GM13976 (cell line): ENCODE measurements around the gene RUFY4.

Experiments
- DNase-seq: peaks from one replicate; pipeline ENCODE4 v3.0.0; 2012; ENCODE audit warnings: low spot score
- in situ Hi-C: fragments of 300-500 bp; cut with MboI; formaldehyde crosslinking; loops from one replicate; pipeline ENCODE4 v1.12.0; 2022; ENCODE audit warnings: low sequenced_read_pairs, mixed read lengths, inconsistent platforms; ENCODE audit not compliant: unreplicated experiment
- TF ChIP-seq, protein P1 (sequence below): IDR thresholded peaks from 2 replicates; pipeline ENCODE4 v1.5.1; 2012; ENCODE audit warnings: borderline replicate concordance, mild to moderate bottlenecking; ENCODE audit not compliant: insufficient read depth; ENCODE audit errors: extremely low read depth, missing control alignments, control extremely low read depth

Gene RUFY4

DNA sequence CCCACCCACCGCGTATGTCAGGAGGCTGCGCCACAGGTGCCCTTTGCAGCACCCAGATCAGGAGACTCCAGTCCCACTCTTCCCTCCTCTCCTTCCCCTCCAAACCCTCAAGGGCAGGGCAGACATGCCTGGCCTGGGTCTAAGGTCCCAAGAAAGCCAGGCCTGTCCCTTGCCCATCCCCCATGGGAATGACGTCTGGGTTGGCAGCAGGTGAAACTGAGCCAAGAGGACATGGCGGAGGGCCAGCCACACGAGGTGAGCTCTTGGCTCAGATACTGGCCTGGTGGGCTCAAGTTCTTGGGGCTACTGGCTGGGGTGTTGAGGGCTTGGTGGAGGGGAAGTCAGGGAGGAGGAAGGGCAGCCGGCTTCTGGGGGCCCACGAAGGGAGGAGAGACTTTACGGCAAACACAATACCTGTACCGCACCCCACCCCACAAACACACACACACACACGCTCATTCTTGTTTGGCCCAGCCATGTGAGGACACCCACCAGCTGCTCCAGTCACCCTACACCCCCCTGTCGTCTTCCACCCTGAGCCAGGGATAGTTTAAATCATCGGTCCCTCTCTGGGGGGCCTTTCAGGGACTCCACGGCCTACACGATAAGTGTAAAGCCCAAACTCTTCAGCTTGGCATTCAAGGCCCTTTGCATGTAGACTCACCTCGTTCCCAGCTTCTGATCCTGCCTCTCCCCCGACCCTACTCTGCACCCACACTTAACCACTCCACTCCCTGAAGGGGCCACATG, 42.2 kb upstream of the RUFY4 start:
- no peak for DNase-seq
- in situ Hi-C loops: no loop called here
- TF ChIP-seq, protein P1, sequence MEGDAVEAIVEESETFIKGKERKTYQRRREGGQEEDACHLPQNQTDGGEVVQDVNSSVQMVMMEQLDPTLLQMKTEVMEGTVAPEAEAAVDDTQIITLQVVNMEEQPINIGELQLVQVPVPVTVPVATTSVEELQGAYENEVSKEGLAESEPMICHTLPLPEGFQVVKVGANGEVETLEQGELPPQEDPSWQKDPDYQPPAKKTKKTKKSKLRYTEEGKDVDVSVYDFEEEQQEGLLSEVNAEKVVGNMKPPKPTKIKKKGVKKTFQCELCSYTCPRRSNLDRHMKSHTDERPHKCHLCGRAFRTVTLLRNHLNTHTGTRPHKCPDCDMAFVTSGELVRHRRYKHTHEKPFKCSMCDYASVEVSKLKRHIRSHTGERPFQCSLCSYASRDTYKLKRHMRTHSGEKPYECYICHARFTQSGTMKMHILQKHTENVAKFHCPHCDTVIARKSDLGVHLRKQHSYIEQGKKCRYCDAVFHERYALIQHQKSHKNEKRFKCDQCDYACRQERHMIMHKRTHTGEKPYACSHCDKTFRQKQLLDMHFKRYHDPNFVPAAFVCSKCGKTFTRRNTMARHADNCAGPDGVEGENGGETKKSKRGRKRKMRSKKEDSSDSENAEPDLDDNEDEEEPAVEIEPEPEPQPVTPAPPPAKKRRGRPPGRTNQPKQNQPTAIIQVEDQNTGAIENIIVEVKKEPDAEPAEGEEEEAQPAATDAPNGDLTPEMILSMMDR: no peak

DNA sequence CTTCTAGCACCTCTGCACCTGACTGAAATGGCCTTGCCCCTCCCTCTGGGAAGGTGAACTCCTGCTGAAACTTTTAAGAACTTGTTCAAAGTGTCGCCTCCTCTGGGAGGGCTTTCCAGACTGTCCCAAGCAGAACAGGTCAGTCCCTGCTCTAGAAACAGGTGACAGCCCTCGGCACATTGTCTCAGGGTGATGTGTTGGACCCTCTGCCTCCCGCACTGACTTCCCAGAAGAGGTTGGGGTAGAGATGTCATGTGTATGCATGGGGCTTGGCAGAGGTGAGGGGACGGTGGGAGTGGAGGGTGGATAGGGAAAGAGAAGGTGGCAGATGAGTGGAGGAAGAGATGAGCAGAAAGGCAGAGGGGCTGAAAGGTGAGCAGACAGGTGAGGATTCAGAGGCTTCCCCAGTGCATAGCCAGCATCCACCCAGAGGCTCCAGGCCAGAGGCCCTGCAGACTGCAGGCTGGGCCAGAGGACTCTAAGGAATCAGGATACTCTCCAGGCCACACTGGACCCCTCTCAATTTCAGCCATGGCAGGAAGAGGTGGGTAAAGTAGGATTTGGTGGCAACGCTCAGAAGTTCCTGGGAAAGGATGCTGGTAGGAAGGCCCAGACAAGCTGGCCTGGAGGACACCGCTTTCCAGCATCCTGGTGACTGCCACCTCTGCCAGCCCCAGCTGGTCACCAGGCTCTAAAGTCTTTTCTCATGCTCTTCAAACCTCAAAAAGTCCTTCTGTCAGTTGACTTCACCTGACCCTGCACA, 41.4 kb upstream of the RUFY4 start:
- in situ Hi-C loops: no loop called here
- DNase-seq: no peak
- TF ChIP-seq, protein P1: no peak

DNA sequence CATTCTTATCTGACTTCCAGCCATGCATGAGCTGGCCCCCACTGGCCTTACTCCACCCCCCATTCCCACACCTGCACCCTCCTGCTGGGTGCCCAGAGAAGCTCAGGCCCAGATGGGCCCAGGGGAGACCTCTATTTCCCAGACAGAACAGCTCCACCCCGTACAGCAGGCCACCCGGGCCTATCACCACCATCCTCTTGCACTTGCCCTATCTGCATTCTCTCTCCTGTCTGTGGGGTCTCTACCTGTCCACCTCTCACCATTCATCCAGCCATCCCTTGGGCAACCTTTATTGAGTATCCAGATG, 40.9 kb upstream of the RUFY4 start:
- in situ Hi-C loops: no loop called here
- TF ChIP-seq, protein P1: no peak
- no peak for DNase-seq

DNA sequence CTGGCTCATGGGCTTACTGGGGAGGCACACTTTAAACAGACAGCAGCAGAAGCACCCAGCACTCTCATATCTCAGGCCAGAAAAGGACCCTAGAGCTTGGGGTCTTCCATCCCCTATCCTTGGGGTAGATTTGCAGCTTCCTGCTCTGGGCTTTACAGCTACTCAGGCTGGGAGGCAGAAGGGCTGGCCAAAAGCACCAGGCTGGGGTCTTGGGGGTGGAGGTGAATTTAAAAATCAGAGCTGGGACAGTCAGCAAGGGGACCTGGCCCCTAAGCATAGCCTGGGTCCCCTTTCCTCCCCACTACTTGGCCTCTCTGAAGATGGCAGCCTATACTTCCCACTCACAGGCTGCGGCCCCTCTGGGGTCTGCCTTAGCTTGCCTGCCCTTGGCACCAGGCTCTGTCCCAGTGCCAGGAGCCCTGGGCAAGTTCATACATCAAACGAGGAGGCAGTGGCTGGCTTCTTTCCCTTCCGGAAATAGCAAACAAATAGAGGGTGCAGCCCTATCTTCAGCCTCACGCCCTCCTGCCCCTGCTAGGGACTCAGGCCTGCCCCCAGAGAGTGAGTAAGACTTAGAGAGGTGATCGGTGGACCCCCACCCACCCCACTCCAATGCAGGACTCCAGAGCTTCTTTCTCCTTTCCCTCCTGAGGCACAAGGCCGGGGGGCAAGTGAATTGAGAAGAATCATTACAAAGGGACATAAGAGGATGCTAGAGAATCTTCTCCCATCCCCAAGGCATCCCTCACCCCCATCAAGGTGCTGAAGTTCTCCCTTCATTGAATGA, 40.3 kb upstream of the RUFY4 start:
- in situ Hi-C loops: no loop called here
- no peak for DNase-seq

DNA sequence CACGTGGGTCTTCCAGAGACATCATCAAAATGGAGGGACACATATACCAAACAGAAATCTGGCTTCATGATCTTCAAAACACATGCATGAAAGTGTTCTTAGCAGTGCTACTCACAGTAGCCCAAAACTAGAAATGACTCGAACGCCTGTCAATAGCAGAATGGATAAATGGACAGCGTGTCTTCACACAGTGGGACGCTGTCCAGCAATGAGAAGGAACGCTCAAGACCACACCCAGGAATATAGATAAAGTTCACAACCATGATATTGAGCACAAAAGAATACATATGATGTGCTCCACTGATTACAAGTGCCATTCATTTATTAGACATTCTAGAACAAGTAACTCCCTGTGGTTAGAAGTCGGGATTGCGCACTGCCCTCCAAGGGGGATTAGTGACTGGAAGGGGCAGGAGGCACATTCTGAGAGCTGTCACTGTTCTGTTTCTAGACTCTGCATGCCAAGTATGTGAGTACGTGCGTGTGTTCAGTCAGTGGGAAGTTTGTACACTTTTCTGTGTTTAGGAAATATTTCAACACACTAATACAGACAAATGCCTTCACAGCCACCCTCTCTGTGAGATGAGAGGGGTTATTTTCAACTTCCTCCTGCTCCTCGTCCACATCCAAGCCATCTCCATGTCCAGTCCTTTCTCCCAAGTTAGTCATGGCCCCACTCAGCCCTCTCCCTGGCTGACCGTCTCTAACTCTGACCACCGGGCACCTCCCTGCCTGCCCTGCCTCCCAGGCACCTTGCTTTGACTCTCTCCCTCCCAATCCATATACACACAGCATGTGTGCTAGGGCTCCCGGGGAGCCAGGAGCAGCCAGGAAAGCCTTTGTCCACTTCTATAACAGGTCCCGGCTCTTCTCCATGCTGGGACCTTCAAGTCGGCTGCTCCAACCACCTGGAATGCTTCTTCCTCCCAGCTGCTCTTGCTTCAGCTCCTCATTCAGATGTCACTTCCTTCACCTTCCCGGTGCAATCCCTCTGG, 39.4 kb upstream of the RUFY4 start:
- TF ChIP-seq, protein P1: no peak
- in situ Hi-C loops: no loop called here
- DNase-seq: no peak

More for the DNA sequence above, 40.3 kb upstream of the RUFY4 start:
- TF ChIP-seq, protein P1: no peak

DNA sequence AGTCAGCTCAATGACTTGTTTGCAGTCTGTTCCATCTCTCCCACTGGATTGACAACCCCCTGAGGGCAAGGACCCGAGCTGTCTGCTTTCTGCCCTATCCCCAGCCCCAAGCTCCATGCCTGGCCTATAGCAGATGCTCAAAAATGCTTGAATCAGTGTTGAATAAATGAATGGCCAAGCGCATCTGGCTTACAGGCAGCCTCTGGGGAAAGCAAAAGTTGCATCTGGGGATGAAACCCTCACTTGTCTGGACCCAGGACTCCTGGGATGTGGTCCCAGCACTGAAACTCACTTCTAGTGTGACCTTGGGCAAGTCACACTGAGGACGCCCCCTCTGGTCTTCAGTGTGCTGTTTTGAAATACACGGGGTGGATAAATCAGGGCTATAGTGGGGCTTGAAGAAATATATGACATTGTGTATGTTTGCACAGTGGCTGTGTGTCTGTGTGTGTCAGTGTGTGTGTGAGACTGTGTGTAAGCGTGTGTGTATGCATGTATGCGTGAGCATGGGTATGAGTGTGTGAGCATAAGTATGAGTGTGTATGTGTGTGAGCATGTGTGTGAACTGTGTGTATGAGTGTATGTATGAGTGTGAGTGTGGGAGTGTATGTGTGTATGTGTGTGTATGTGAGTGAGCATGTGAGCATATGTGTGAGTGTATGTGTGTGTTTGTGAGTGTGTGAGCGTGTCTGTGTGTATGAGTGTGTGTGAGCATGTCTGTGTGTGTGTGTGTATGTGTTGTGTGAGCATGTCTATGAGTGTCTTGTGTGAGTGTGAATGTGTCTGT, 38.5 kb upstream of the RUFY4 start:
- in situ Hi-C loops: no loop called here
- TF ChIP-seq, protein P1: no peak
- DNase-seq: no peak
